Activated T-cell treated with anti-CD3 and anti-CD28 coated beads, Interleukin-2, amount 50 U/mL, for 72 hours (primary cell): ENCODE measurements around the gene TMED4. TPM values are rescaled to one million over a fixed set of nuclear protein-coding genes. Genes with fewer than 3 reads are reported as not detected.
"Not testable (repeated sequence)": the region's sequence is repeated elsewhere in the genome, so short reads cannot be mapped to it uniquely, and the experiment has no call there.

ENCODE experiments used
- ATAC-seq, 2 donors: fragments of 150-1000 bp; cut with Tn5 transposase; replicated peaks in 1 of 2; 2 replicates each; pipeline ENCODE4 v1.10.0; 2021; ENCODE audit warnings: moderate library complexity in 2 of 2, mild to moderate bottlenecking in 1 of 2
- DNase-seq, 2 donors: peaks; one replicate each; pipeline ENCODE4 v3.0.0; 2021 to 2022; ENCODE audit warnings: mixed read lengths in 1 of 2
- H3K27ac Mint-ChIP-seq: one replicate; pipeline ENCODE4 v1.8.0; 2022; ENCODE audit warnings: mild to moderate bottlenecking, moderate library complexity, mixed read lengths
- H3K27me3 Mint-ChIP-seq: one replicate; pipeline ENCODE4 v1.8.0; 2022; ENCODE audit warnings: low read depth, mixed read lengths
- H3K36me3 Mint-ChIP-seq, 2 donors: one replicate each; pipeline ENCODE4 v1.8.0; 2022; ENCODE audit warnings: mixed read lengths in 2 of 2, mild to moderate bottlenecking in 1 of 2; ENCODE audit not compliant: insufficient read depth in 2 of 2
- H3K4me1 Mint-ChIP-seq: one replicate; pipeline ENCODE4 v1.8.0; 2022; ENCODE audit warnings: low read depth, mixed read lengths
- H3K4me3 Mint-ChIP-seq, 2 donors: one replicate each; pipeline ENCODE4 v1.8.0; 2022; ENCODE audit warnings: mild to moderate bottlenecking in 2 of 2, mixed read lengths in 2 of 2, moderate library complexity in 2 of 2
- H3K9me3 Mint-ChIP-seq, 2 donors: one replicate each; pipeline ENCODE4 v1.8.0; 2022; ENCODE audit warnings: mixed read lengths in 2 of 2
- total RNA-seq, 2 donors: library from RNA; stranded (reverse); gene quantifications; one replicate each; pipeline ENCODE4 v1.2.3, GENCODE V29; 2022

TMED4 gene
- total RNA-seq, 2 donors from 2014 or later = 73.6 to 79.8 TPM

DNA sequence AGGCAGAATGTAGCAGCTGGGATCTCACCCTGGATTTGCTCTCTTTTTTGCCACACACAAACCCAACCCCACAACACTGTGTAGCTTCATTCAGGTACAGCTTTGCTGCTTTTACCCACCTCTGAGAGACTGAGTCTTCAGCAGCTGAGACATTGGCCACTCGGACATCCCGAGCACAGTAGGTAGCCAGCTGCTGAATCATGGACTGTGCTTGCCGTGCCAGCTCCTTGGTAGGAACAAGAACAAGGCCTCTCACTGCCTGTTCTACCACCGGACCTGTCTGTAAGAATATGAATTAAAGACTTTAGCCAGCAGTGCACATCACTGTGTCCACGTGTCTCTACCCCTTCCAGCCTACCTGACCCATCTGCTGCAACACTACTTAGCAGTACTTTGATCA is 9.3 kb downstream of the TMED4 start:
- Mint-ChIP-seq H3K27ac (peak overlapping the region; percentile 79), H3K4me3 (peak overlapping the region; percentile 91 to 95), H3K36me3 (peaks cover 9 to 23% of the 10 kb centered on the region in 2 donors), H3K27me3 (no peaks in the 10 kb centered on the region), H3K4me1 (peaks cover 38% of the 10 kb centered on the region), H3K9me3 (no peaks in the 10 kb centered on the region)
- ATAC-seq (no peak), DNase-seq (no peak)

DNA sequence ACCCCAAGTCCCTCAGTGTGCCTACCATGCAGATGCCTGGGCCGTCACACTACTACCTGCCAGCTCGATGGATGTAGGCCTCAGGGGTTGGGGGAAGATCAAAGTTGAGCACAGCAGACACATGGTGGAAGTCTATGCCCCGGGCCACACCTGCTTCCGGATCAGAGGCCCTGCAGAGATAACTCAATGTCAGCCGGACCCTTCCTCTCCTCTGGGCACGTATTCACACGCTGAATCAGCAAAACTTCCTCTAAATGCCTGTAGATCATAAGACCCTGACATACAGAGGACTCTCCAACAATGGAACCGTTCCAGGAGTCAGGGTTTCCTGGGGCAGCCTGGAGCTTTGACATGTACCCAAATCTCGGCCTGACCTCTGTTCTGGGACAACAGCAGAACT is 12.1 kb downstream of the TMED4 start:
- H3K27ac Mint-ChIP-seq = no peak overlapping the region
- H3K4me1 Mint-ChIP-seq = peaks cover 49% of the 10 kb centered on the region
- H3K9me3 Mint-ChIP-seq = no peaks in the 10 kb centered on the region
- no peak for ATAC-seq
- no peak overlapping the region for H3K4me3 Mint-ChIP-seq
- no peaks in the 10 kb centered on the region for H3K27me3 Mint-ChIP-seq
- peaks cover 7 to 31% of the 10 kb centered on the region in 2 donors for H3K36me3 Mint-ChIP-seq
- DNase-seq = no peak

GRCh38 chr7:44568771-44569560 is 13.1 kb downstream of the TMED4 start:
- H3K9me3 Mint-ChIP-seq = no peaks in the 10 kb centered on the region
- H3K36me3 Mint-ChIP-seq = peaks cover 7 to 29% of the 10 kb centered on the region in 2 donors
- H3K27ac Mint-ChIP-seq = no peak overlapping the region
- ATAC-seq (no peak), DNase-seq (no peak)
- H3K27me3 Mint-ChIP-seq = no peaks in the 10 kb centered on the region
- H3K4me3 Mint-ChIP-seq = no peak overlapping the region
- H3K4me1 Mint-ChIP-seq = peaks cover 39% of the 10 kb centered on the region

- no peak overlapping the region for H3K27ac Mint-ChIP-seq
- no peak for DNase-seq
- H3K4me3 Mint-ChIP-seq = no peak overlapping the region
- no peak for ATAC-seq
- H3K36me3 Mint-ChIP-seq = peaks cover 7 to 28% of the 10 kb centered on the region in 2 donors
- H3K4me1 Mint-ChIP-seq = peaks cover 37% of the 10 kb centered on the region
- H3K9me3 Mint-ChIP-seq = no peaks in the 10 kb centered on the region
- no peaks in the 10 kb centered on the region for H3K27me3 Mint-ChIP-seq
These were observed 14.1 kb downstream of the TMED4 start for GRCh38 chr7:44567884-44568283.

GRCh38 chr7:44566680-44567079 is 15.4 kb downstream of the TMED4 start:
- Mint-ChIP-seq H3K4me3 (no peak overlapping the region), H3K4me1 (peaks cover 29% of the 10 kb centered on the region), H3K27me3 (no peaks in the 10 kb centered on the region), H3K9me3 (no peaks in the 10 kb centered on the region), H3K36me3 (peaks cover 7 to 24% of the 10 kb centered on the region in 2 donors), H3K27ac (no peak overlapping the region)
- ATAC-seq (no peak), DNase-seq (no peak)

DNA sequence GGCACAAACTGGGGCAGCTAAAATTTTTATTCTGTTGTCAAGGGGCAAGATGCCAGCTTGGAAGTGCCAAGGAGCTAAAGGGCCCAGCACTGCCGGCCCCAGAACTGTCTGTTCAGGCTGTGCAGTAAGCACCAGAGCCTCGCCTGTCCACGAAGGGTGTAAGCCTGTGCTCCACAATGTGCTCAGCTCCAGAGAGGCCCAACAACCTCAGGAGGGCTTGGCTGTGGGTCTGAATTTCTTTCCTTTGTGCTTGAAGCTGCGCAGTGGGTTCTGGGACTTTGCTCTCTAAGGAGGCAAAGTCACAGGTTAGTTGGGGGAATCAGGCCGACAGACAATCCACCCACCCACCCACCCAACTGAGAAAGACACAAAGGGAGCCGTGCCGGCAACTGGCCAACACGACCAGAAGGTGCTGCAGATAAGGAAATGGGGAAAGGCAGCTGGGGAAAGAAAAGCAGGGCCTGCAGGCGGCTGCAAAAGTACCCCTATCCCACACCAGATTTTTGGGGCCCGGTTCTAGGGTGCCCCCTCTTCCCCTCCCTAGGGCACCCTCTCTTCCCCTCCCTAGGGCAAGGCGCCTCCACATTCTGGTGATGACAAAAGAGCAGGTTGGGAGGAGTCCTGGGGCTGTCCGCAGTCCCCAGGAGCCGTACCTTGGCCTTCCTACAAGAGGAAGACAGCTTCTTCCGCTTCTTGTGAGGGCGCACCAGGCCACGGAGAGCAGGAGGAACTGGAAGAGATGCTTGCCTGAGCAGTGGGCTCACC is 16.1 kb downstream of the TMED4 start:
- Mint-ChIP-seq H3K36me3 (peaks cover 7 to 21% of the 10 kb centered on the region in 2 donors), H3K9me3 (no peaks in the 10 kb centered on the region), H3K4me1 (peaks cover 24% of the 10 kb centered on the region), H3K4me3 (no peak overlapping the region), H3K27ac (peak overlapping the region; percentile 18), H3K27me3 (no peaks in the 10 kb centered on the region)
- ATAC-seq (peak; percentile 34 to 44), DNase-seq (no peak)

DNA sequence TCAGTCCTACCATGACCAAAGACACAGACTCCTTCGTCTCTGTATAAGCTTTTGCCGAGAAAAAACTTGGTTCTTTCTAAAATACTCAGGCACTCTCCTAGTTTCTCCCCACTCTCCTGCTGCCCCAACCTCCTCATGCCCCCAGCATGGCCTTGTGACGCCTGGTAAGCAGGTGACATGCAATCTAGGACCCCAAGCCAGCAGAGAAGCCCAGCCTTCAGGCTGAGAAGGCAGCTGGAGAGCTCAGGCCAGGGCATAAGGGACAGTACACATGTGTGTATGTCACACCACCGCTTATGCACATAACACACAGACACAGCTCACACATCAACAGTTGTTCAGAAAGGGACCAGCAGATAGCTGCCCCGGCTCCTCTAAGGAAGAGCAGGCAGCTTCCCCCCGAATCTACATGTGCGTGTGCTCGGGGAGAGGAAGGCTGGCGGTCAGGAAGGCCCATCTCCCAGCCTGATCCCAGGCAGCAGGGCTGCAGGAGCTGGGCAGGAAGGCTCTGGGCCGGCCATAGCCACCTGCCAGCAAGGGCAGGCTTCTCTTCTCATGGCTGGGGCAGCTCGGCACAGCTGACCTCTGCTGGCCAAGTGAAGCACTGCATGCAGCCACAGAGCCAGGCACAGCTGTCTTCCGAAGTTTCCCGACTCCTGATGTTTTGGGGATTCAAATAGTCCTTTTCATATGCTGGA is 16.8 kb downstream of the TMED4 start:
- Mint-ChIP-seq H3K4me1 (peaks cover 24% of the 10 kb centered on the region), H3K27ac (peak overlapping the region; percentile 18), H3K4me3 (no peak overlapping the region), H3K36me3 (peaks cover 7 to 21% of the 10 kb centered on the region in 2 donors), H3K27me3 (no peaks in the 10 kb centered on the region), H3K9me3 (no peaks in the 10 kb centered on the region)
- DNase-seq = peak; percentile 60 to 64
- peak; percentile 78 to 80 for ATAC-seq

- DNase-seq (no peak), ATAC-seq (no peak)
- Mint-ChIP-seq H3K4me3 (no peak overlapping the region), H3K36me3 (peaks cover 5 to 18% of the 10 kb centered on the region in 2 donors), H3K4me1 (peaks cover 24% of the 10 kb centered on the region), H3K27me3 (no peaks in the 10 kb centered on the region), H3K27ac (no peak overlapping the region), H3K9me3 (no peaks in the 10 kb centered on the region)
These were observed 17.4 kb downstream of the TMED4 start for GRCh38 chr7:44564606-44565005.

DNA sequence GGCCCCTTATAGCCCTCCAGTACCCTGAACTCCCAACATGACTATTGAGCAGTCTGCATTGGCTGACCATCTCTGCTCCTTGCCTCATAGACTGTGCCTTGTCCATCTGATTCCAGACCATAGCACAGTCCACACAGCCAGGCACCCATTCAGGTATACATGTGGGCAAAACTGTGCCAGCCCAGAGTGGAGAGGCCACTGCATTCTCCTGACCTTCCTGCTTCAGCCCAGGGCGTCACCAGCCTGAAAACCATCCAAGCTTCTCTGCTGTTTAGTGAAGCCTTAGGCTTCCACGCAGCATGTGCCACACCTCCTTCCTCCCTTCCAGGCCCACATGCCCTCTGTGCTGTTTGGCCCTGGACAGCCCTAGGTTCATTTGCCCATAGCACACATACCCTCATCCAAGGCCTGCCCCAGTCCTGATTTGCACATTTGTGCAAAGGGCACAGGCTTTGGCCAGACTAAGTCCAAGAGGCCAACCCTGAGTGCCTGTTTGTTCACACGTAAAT is 18.8 kb downstream of the TMED4 start:
- Mint-ChIP-seq H3K36me3 (peaks cover 0 to 15% of the 10 kb centered on the region in 2 donors), H3K27me3 (no peaks in the 10 kb centered on the region), H3K27ac (peak overlapping the region; percentile 60), H3K4me3 (no peak overlapping the region), H3K4me1 (peaks cover 24% of the 10 kb centered on the region), H3K9me3 (no peaks in the 10 kb centered on the region)
- ATAC-seq (no peak), DNase-seq (no peak)

- H3K27ac Mint-ChIP-seq, H3K9me3 Mint-ChIP-seq, DNase-seq, H3K4me3 Mint-ChIP-seq, ATAC-seq, H3K27me3 Mint-ChIP-seq: not testable (repeated sequence)
- Mint-ChIP-seq H3K4me1 (peaks cover 24% of the 10 kb centered on the region), H3K36me3 (peaks cover 0 to 14% of the 10 kb centered on the region in 2 donors)
These were observed 19.4 kb downstream of the TMED4 start for GRCh38 chr7:44562622-44562962.

- no peak overlapping the region for H3K27ac Mint-ChIP-seq
These were observed 19.9 kb downstream of the TMED4 start for GRCh38 chr7:44561962-44562621.

GRCh38 chr7:44561481-44561880 is 20.6 kb downstream of the TMED4 start:
- H3K4me1 Mint-ChIP-seq = peaks cover 16% of the 10 kb centered on the region
- H3K36me3 Mint-ChIP-seq = peaks cover 0 to 9% of the 10 kb centered on the region in 2 donors
- ATAC-seq (no peak), DNase-seq (no peak)
- H3K4me3 Mint-ChIP-seq = no peak overlapping the region
- H3K27ac Mint-ChIP-seq = no peak overlapping the region
- H3K27me3 Mint-ChIP-seq = no peaks in the 10 kb centered on the region
- H3K9me3 Mint-ChIP-seq = no peaks in the 10 kb centered on the region

More at GRCh38 chr7:44561962-44562621, 19.9 kb downstream of the TMED4 start:
- no peak overlapping the region for H3K4me3 Mint-ChIP-seq
- ATAC-seq (no peak), DNase-seq (no peak)
- H3K36me3 Mint-ChIP-seq = peaks cover 0 to 9% of the 10 kb centered on the region in 2 donors
- no peaks in the 10 kb centered on the region for H3K9me3 Mint-ChIP-seq
- H3K4me1 Mint-ChIP-seq = peaks cover 21% of the 10 kb centered on the region
- no peaks in the 10 kb centered on the region for H3K27me3 Mint-ChIP-seq
